A549 (cell line): ENCODE data around the gene VPS13D. TPM values are rescaled to one million over a fixed set of nuclear protein-coding genes. Genes with fewer than 3 reads are reported as not detected.

ENCODE experiments used
- ATAC-seq, 2 experiments: fragments of 200-7000 bp in 1 of 2; fragments of >200 bp in 1 of 2; cut with Nextera tagmentation in 1 of 2; cut with Tn5 transposase in 1 of 2; 3 replicates each; pipeline versions ENCODE4 v1.8.0 to v1.9.1; 2018 to 2020; ENCODE audit warnings: mild to moderate bottlenecking in 1 of 2, moderate library complexity in 1 of 2
- CTCF ChIA-PET: fragments of 300-600 bp; sonication (Branson Sonifier 250); formaldehyde crosslinking; extraction: SDS; loops from one replicate; lab custom pipeline; 2021; ENCODE audit warnings: antibody characterized with exemption, inconsistent platforms; lab: Yijun Ruan, JAX
- POLR2A ChIA-PET: fragments of 350-600 bp; formaldehyde crosslinking; extraction: SDS; loops from one replicate; lab custom pipeline; 2021; ENCODE audit warnings: antibody characterized with exemption, inconsistent platforms; lab: Yijun Ruan, JAX
- DNase-seq, 2 experiments: peaks; one replicate each; pipeline versions ENCODE4 v3.0.0 to v3.0.0-alpha.2; 2011 to 2016; ENCODE audit warnings: low read depth in 1 of 2, low spot score in 1 of 2
- FAIRE-seq: peaks from 2 replicates; lab custom pipeline; 2011; peaks lifted over from hg19 to GRCh38; lab: Jason Lieb, UNC
- H3K27ac ChIP-seq, 2 experiments: fragments of >200 bp; sonication (Bioruptor Twin); formaldehyde crosslinking; 3 replicates each; pipeline ENCODE4 v1.5.1; 2016 to 2017
- H3K4me1 ChIP-seq: fragments of >200 bp; sonication (Bioruptor Twin); formaldehyde crosslinking; 3 replicates; pipeline ENCODE4 v1.6.1; 2016
- H3K4me2 ChIP-seq: fragments of >200 bp; sonication (Bioruptor Twin); formaldehyde crosslinking; 3 replicates; pipeline ENCODE4 v1.6.1; 2016
- H3K4me3 ChIP-seq: fragments of >200 bp; sonication (Bioruptor Twin); formaldehyde crosslinking; 3 replicates; pipeline ENCODE4 v1.5.1; 2016
- H3K9me3 ChIP-seq: fragments of >200 bp; sonication (Bioruptor Twin); formaldehyde crosslinking; 3 replicates; pipeline ENCODE4 v1.6.1; 2016
- BHLHE40 ChIP-seq: IDR thresholded peaks from 2 replicates; pipeline ENCODE4 v1.6.1; 2012; ENCODE audit warnings: low read depth, low read length, inconsistent platforms
- CEBPB ChIP-seq, 2 experiments: fragments of >200 bp in 1 of 2; sonication (Bioruptor Twin) in 1 of 2; formaldehyde crosslinking in 1 of 2; IDR thresholded peaks; 2 replicates each; pipeline ENCODE4 v1.6.1; 2012 to 2016
- CHD4 ChIP-seq: fragments of 200-600 bp; sonication (generic); IDR thresholded peaks from 2 replicates; pipeline ENCODE4 v1.6.1; 2016; ENCODE audit warnings: antibody characterized with exemption, mild to moderate bottlenecking, borderline replicate concordance
- EP300 ChIP-seq, 2 experiments: fragments of >200 bp; sonication (Bioruptor Twin); formaldehyde crosslinking; IDR thresholded peaks; 2 replicates in 1 of 2; 3 replicates in 1 of 2; pipeline ENCODE4 v1.6.1; 2016 to 2017
- FOSL2 ChIP-seq, 2 experiments: fragments of 450-650 bp in 1 of 2; fragments of >200 bp in 1 of 2; sonication (Bioruptor Twin) in 1 of 2; formaldehyde crosslinking; IDR thresholded peaks; 2 replicates each; pipeline versions ENCODE4 v1.5.0 to v1.6.1; 2016 to 2020; ENCODE audit warnings: mild to moderate bottlenecking in 1 of 2, moderate library complexity in 1 of 2
- HEYL ChIP-seq: fragments of 250-450 bp; sonication (Bioruptor Pico); IDR thresholded peaks from 2 replicates; pipeline ENCODE4 v1.8.0; 2021; ENCODE audit warnings: mild to moderate bottlenecking, moderate library complexity
- JUNB ChIP-seq: fragments of >200 bp; sonication (Bioruptor Twin); formaldehyde crosslinking; IDR thresholded peaks from 2 replicates; pipeline ENCODE4 v1.6.1; 2016
- KDM5A ChIP-seq: fragments of 200-600 bp; sonication (generic); IDR thresholded peaks from 2 replicates; pipeline ENCODE4 v1.6.1; 2016; ENCODE audit warnings: antibody characterized with exemption, mild to moderate bottlenecking
- NPAS2 ChIP-seq: fragments of 250-450 bp; sonication (Bioruptor Pico); IDR thresholded peaks from 2 replicates; pipeline ENCODE4 v1.8.0; 2022; ENCODE audit warnings: mild to moderate bottlenecking, moderate library complexity, borderline replicate concordance
- POLR2A ChIP-seq: IDR thresholded peaks from 2 replicates; pipeline ENCODE4 v1.6.1; 2012; ENCODE audit warnings: mild to moderate bottlenecking, low read length
- RAD21 ChIP-seq, 2 experiments: fragments of >200 bp in 1 of 2; sonication (Bioruptor Twin) in 1 of 2; formaldehyde crosslinking in 1 of 2; IDR thresholded peaks in 1 of 2; conservative IDR thresholded peaks in 1 of 2; 2 replicates in 1 of 2; 3 replicates in 1 of 2; pipeline ENCODE4 v1.6.1; 2012 to 2018; ENCODE audit warnings: inconsistent platforms in 1 of 2
- TP53 ChIP-seq: fragments of 250-450 bp; sonication (Bioruptor Pico); IDR thresholded peaks from 2 replicates; pipeline ENCODE4 v1.5.0; 2021; ENCODE audit warnings: mild to moderate bottlenecking, moderate library complexity
- ZFP36 ChIP-seq: fragments of 450-650 bp; IDR thresholded peaks from 2 replicates; pipeline ENCODE4 v1.6.1; 2014; ENCODE audit warnings: borderline replicate concordance; ENCODE audit not compliant: partially characterized antibody
- ZNF302 ChIP-seq: fragments of 250-450 bp; sonication (Bioruptor Pico); IDR thresholded peaks from 2 replicates; pipeline ENCODE4 v1.9.0; 2021; ENCODE audit warnings: inconsistent platforms, mild to moderate bottlenecking, moderate library complexity
- WGBS: methylation state at CpG from one replicate; pipeline ENCODE4 v1.1.6; 2017; ENCODE audit errors: missing lambda C conversion rate; 5-methylcytosine and 5-hydroxymethylcytosine counted together
- polyA plus RNA-seq, 4 experiments: library from polyadenylated mRNA; depleted of rRNA in 3 of 4; stranded (reverse); fragments of >200 nt; fragmentation: RNase III in 1 of 4; extraction: RNeasy Plus Mini Kit Qiagen cat#74134 plus additional on column Dnase treatment in 1 of 4; gene quantifications; 2 replicates in 3 of 4; 3 replicates in 1 of 4; pipeline ENCODE4 v1.2.3, GENCODE V29; 2011 to 2017
- TF ChIP-seq, protein P1 (sequence below): IDR thresholded peaks from 2 replicates; pipeline ENCODE4 v1.6.1; 2012
- TF ChIP-seq, protein P2 (sequence below): fragments of >200 bp; sonication (Bioruptor Twin); formaldehyde crosslinking; IDR thresholded peaks from 3 replicates; pipeline ENCODE4 v1.5.1; 2016
- TF ChIP-seq, protein P3 (sequence below): fragments of 450-650 bp; IDR thresholded peaks from 2 replicates; pipeline ENCODE4 v1.6.1; 2014; ENCODE audit warnings: antibody characterized with exemption
- TF ChIP-seq, protein P4 (sequence below): fragments of 250-450 bp; sonication (Bioruptor Pico); IDR thresholded peaks from 2 replicates; pipeline ENCODE4 v1.5.0; 2021; ENCODE audit warnings: mild to moderate bottlenecking, moderate library complexity, borderline replicate concordance

VPS13D gene
- polyA plus RNA-seq, 2 of the 4 experiments (the other 2 are of a cell fraction): 5.4 to 15.9 TPM

DNA sequence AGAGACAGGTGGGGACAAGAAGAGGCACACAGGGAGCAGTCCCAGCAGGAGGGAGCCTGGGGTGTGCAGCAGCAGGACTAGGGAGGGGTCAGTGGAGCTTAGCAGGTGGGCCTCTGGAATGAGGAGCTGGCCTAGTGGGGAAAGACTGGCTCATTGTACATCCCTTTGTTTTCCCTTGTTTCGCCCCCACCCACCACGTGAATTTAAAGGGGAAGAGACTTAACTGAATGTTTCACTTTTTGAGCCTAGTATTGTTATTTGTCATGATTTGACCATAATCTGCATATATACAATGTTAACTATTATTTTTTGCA is 206.5 kb downstream of the VPS13D start:
- Histone ChIP-seq H3K27ac (peak overlapping the region; percentile 76 to 90), H3K4me1 (peaks cover 64% of the 10 kb centered on the region), H3K9me3 (no peaks in the 10 kb centered on the region), H3K4me3 (no peak overlapping the region), H3K4me2 (peak overlapping the region; percentile 19; the same call in 1 of the 3 replicates)
- FAIRE-seq: no peak
- DNase-seq: no peak
- ChIA-PET CTCF (interaction anchor here (1.0 to 1.2 kb wide), 2 partner anchors 12 to 26 kb away, joined by 3 to 4 read pairs; no protein-coding TSS in a partner anchor), POLR2A (interaction anchor here (1.4 kb wide), 1 partner anchor 42 kb away, joined by 3 read pairs; no protein-coding TSS in a partner anchor)
- no peak for ATAC-seq
- TF ChIP-seq KDM5A (no peak), POLR2A (no peak), NPAS2 (no peak), RAD21 (conservative IDR thresholded peaks at IDR 0.05 in 1 of 2, IDR thresholded peaks at IDR 0.05 in 1 of 2) (no peak), TP53 (CRISPR knock-in tag) (no peak)
- 84% methylated on average over 2 of the region's 2 CpGs for WGBS

DNA sequence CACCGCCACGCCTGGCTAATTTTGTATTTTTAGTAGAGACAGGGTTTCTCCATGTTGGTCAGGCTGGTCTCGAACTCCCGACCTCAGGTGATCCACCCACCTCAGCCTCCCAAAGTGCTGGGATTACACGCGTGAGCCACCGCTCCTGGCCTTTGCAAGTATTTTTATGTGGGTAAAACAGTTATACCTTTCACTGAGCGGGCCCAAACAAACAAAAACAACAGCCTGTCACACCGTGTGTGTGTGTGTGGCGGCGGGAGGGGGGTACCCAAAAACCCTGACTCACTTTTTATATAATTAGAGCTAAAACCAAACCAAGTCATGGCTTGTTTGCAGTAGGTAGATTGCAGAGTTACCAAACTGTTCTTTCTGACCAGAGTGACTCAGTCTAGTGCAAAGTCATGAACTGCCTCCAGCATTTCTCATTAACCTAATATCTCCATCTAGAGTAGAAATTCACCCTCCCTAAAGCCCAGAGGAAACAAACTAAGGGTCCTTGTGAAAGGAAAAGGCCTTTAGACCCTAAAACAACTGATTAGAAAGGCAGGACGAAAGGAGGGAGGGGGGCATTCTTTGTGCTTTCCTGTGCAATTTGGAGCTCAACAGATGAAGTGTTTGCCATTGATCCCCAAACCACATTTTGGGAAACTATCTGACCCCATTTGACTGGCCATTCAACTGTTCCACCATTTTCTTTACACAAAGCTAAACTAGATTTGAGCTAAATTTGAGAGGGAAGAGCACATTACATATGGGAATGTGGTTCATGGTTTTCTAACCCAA is 207.2 kb downstream of the VPS13D start:
- peak; percentile 45 to 60; a peak in 4 of 6 replicates for ATAC-seq
- H3K4me1 ChIP-seq: peaks cover 64% of the 10 kb centered on the region
- no peaks in the 10 kb centered on the region for H3K9me3 ChIP-seq
- peak overlapping the region; percentile 76 to 90 for H3K27ac ChIP-seq
- DNase-seq: peak in 1 of 2 experiments; percentile 54
- CTCF ChIA-PET: interaction anchor here (0.7 to 1.2 kb wide), 2 partner anchors 15 to 26 kb away, joined by 3 read pairs; no protein-coding TSS in a partner anchor
- no peak for FAIRE-seq
- H3K4me2 ChIP-seq: peak overlapping the region; percentile 19
- TF ChIP-seq EP300 (IDR thresholded peaks at IDR 0.05) (peak in 1 of 2 experiments; percentile 42; a peak in 1 of 5 replicates), ZFP36 (no peak), BHLHE40 (no peak), CEBPB (IDR thresholded peaks at IDR 0.05) (peak in 1 of 2 experiments; percentile 45; a peak in 1 of 4 replicates), JUNB (0 out of 2 replicates have a peak, but pooled peaks have one; percentile 45), CHD4 (no peak), FOSL2 (IDR thresholded peaks at IDR 0.05) (no peak), FOSL2 (CRISPR knock-in tag; IDR thresholded peaks at IDR 0.05) (peak; percentile 53), ZNF302 (CRISPR knock-in tag) (no peak)
- TF ChIP-seq, protein P1, sequence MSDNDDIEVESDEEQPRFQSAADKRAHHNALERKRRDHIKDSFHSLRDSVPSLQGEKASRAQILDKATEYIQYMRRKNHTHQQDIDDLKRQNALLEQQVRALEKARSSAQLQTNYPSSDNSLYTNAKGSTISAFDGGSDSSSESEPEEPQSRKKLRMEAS: 0 out of 2 replicates have a peak, but pooled peaks have one; percentile 16
- TF ChIP-seq, protein P2, sequence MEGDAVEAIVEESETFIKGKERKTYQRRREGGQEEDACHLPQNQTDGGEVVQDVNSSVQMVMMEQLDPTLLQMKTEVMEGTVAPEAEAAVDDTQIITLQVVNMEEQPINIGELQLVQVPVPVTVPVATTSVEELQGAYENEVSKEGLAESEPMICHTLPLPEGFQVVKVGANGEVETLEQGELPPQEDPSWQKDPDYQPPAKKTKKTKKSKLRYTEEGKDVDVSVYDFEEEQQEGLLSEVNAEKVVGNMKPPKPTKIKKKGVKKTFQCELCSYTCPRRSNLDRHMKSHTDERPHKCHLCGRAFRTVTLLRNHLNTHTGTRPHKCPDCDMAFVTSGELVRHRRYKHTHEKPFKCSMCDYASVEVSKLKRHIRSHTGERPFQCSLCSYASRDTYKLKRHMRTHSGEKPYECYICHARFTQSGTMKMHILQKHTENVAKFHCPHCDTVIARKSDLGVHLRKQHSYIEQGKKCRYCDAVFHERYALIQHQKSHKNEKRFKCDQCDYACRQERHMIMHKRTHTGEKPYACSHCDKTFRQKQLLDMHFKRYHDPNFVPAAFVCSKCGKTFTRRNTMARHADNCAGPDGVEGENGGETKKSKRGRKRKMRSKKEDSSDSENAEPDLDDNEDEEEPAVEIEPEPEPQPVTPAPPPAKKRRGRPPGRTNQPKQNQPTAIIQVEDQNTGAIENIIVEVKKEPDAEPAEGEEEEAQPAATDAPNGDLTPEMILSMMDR: no peak
- TF ChIP-seq, all 56 proteins: peak for 5
- 69% methylated on average over 12 of the region's 12 CpGs for WGBS
- no peak overlapping the region for H3K4me3 ChIP-seq
- POLR2A ChIA-PET: interaction anchor here (0.9 to 1.4 kb wide), 2 partner anchors 41 to 159 kb away, joined by 3 read pairs; no protein-coding TSS in a partner anchor

DNA sequence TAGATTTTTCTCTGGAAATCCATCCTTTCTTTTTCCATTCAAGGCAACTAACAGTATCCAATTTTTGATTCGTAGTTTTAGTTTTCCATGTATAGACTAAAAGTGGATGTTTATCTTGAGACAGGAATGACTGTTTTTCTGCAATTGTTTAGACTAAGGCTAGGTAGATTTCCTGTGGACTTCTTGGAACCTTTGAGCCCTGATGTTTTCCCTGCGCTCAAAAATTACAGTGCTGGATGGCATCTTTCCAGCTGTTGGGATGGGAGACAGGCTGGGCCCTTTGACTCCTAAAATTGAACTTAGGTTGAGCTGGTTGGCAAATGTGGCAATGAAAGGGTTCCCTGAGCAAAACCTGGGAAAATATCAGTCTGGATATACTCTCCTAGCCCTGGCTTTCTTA is 207.8 kb downstream of the VPS13D start:
- FAIRE-seq: no peak
- no peak for ATAC-seq
- Histone ChIP-seq H3K4me2 (peak overlapping the region; percentile 19; the same call in 2 of the 3 replicates), H3K4me1 (peaks cover 63% of the 10 kb centered on the region), H3K9me3 (no peaks in the 10 kb centered on the region), H3K4me3 (no peak overlapping the region), H3K27ac (peak overlapping the region; percentile 76 to 90)
- ChIA-PET CTCF (no interaction called here), POLR2A (interaction anchor here (0.9 to 1.4 kb wide), 2 partner anchors 40 to 159 kb away, joined by 3 read pairs; no protein-coding TSS in a partner anchor)
- TF ChIP-seq HEYL (CRISPR knock-in tag): no peak
- TF ChIP-seq, protein P3, sequence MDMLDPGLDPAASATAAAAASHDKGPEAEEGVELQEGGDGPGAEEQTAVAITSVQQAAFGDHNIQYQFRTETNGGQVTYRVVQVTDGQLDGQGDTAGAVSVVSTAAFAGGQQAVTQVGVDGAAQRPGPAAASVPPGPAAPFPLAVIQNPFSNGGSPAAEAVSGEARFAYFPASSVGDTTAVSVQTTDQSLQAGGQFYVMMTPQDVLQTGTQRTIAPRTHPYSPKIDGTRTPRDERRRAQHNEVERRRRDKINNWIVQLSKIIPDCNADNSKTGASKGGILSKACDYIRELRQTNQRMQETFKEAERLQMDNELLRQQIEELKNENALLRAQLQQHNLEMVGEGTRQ: no peak
- TF ChIP-seq, protein P4, sequence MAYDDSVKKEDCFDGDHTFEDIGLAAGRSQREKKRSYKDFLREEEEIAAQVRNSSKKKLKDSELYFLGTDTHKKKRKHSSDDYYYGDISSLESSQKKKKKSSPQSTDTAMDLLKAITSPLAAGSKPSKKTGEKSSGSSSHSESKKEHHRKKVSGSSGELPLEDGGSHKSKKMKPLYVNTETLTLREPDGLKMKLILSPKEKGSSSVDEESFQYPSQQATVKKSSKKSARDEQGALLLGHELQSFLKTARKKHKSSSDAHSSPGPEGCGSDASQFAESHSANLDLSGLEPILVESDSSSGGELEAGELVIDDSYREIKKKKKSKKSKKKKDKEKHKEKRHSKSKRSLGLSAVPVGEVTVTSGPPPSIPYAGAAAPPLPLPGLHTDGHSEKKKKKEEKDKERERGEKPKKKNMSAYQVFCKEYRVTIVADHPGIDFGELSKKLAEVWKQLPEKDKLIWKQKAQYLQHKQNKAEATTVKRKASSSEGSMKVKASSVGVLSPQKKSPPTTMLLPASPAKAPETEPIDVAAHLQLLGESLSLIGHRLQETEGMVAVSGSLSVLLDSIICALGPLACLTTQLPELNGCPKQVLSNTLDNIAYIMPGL (CRISPR knock-in tag): no peak
- WGBS: 78% methylated on average over 2 of the region's 2 CpGs
- no peak for DNase-seq
